PC-3 (cell line): Measurements from ENCODE around the gene SDF2L1. TPM values are rescaled to one million over a fixed set of nuclear protein-coding genes. Genes with fewer than 3 reads are reported as not detected.
A peak's percentile ranks its signal among the peaks of the same experiment; 100 is the strongest.
"Not testable (repeated sequence)": the region's sequence is repeated elsewhere in the genome, so short reads cannot be mapped to it uniquely, and the experiment has no call there.

Source experiments
- ATAC-seq: fragments of 200-7000 bp; cut with Tn5 transposase; 2 replicates; pipeline ENCODE4 v1.9.1; 2020; ENCODE audit warnings: mild to moderate bottlenecking, moderate library complexity
- BruUV-seq: library from RNA; stranded (reverse); fragments of 400-500 nt; replicated peaks from 2 replicates; lab custom pipeline; 2021; lab: Mats Ljungman, UMichigan
- CTCF ChIA-PET: fragments of 300-600 bp; sonication (Branson Sonifier 250); formaldehyde crosslinking; loops from one replicate; lab custom pipeline; 2022; ENCODE audit warnings: antibody characterized with exemption; lab: Charles Lee
- POLR2A ChIA-PET: fragments of 300-600 bp; sonication (Branson Sonifier 250); formaldehyde crosslinking; loops from one replicate; lab custom pipeline; 2022; ENCODE audit warnings: antibody characterized with exemption; ENCODE audit not compliant: unreplicated experiment; lab: Charles Lee
- DNase-seq: peaks from one replicate; pipeline ENCODE4 v3.0.0-alpha.2; 2015
- H2AFZ ChIP-seq: fragments of 300-600 bp; sonication (generic); 2 replicates; pipeline ENCODE4 v1.6.0; 2016; ENCODE audit warnings: antibody characterized with exemption, low read length
- H3F3A ChIP-seq: fragments of 300-600 bp; sonication (generic); one replicate; pipeline ENCODE4 v1.6.0; 2017; ENCODE audit warnings: antibody characterized with exemption, low read length, control low read depth, mild to moderate bottlenecking; ENCODE audit not compliant: unreplicated experiment
- H3K27ac ChIP-seq: fragments of 300-600 bp; sonication (generic); 2 replicates; pipeline ENCODE4 v1.5.1; 2016; ENCODE audit warnings: mild to moderate bottlenecking, low read length
- H3K27me3 ChIP-seq: fragments of 300-600 bp; sonication (generic); 2 replicates; pipeline ENCODE4 v1.6.1; 2016; ENCODE audit warnings: low read length, mixed read lengths
- H3K36me3 ChIP-seq: fragments of 300-600 bp; sonication (generic); 2 replicates; pipeline ENCODE4 v1.6.1; 2016; ENCODE audit warnings: low read depth, mixed run types, low read length, mixed read lengths
- H3K4me1 ChIP-seq: fragments of 300-600 bp; sonication (generic); 2 replicates; pipeline ENCODE4 v1.5.1; 2016; ENCODE audit warnings: low read length; ENCODE audit not compliant: insufficient read depth
- H3K4me2 ChIP-seq: fragments of 300-600 bp; sonication (generic); 2 replicates; pipeline ENCODE4 v1.6.0; 2016; ENCODE audit warnings: low read length
- H3K4me3 ChIP-seq: fragments of 300-600 bp; sonication (generic); 2 replicates; pipeline ENCODE4 v1.5.1; 2016; ENCODE audit warnings: mild to moderate bottlenecking, low read length, mixed read lengths
- H3K79me2 ChIP-seq: fragments of 300-600 bp; sonication (generic); 2 replicates; pipeline ENCODE4 v1.6.1; 2017; ENCODE audit warnings: low read length, mixed read lengths
- H3K9ac ChIP-seq: fragments of 300-600 bp; sonication (generic); 2 replicates; pipeline ENCODE4 v1.6.0; 2016; ENCODE audit warnings: mild to moderate bottlenecking, low read length
- H3K9me2 ChIP-seq: fragments of 300-600 bp; sonication (generic); replicated peaks from 2 replicates; pipeline ENCODE4 v1.6.1; 2016; ENCODE audit warnings: mixed run types, low read length, mixed read lengths
- H3K9me3 ChIP-seq: fragments of 300-600 bp; sonication (generic); 2 replicates; pipeline ENCODE4 v1.6.1; 2016; ENCODE audit warnings: low read length, mixed read lengths
- H4K20me1 ChIP-seq: fragments of 300-600 bp; sonication (generic); 2 replicates; pipeline ENCODE4 v1.6.1; 2016; ENCODE audit warnings: low read length, mixed read lengths
- CTCF ChIP-seq: fragments of 300-600 bp; sonication (generic); conservative IDR thresholded peaks from 2 replicates; pipeline ENCODE4 v1.5.1; 2017; ENCODE audit warnings: antibody characterized with exemption, low read depth, mild to moderate bottlenecking, low read length
- EZH2 ChIP-seq: fragments of 300-600 bp; sonication (generic); IDR thresholded peaks from one replicate; pipeline ENCODE4 v1.6.1; 2017; ENCODE audit warnings: antibody characterized with exemption, mild to moderate bottlenecking, low read length; ENCODE audit not compliant: unreplicated experiment
- EZH2phosphoT487 ChIP-seq: fragments of 300-600 bp; sonication (generic); IDR thresholded peaks from 2 replicates; pipeline ENCODE4 v1.6.1; 2018; ENCODE audit warnings: mild to moderate bottlenecking, antibody characterized with exemption, low read length, borderline replicate concordance
- intact Hi-C: fragments of 100-400 bp; cut with micrococcal nuclease; formaldehyde crosslinking; loops from 2 replicates; pipeline ENCODE4 v1.9.0; 2023
- total RNA-seq: library from RNA; depleted of rRNA; stranded (reverse); fragments of >200 nt; gene quantifications from 2 replicates; pipeline ENCODE4 v1.2.3, GENCODE V29; 2014

SDF2L1 gene
- total RNA-seq, 1 experiment from 2014 or later = 180 TPM

- H4K20me1 ChIP-seq = no peaks in the 10 kb centered on the region
- no peaks in the 10 kb centered on the region for H3K4me1 ChIP-seq
- no peak overlapping the region for H3K9ac ChIP-seq
- H2AFZ ChIP-seq = no peak overlapping the region
- no peak overlapping the region for H3K27ac ChIP-seq
- no peaks in the 10 kb centered on the region for H3K9me3 ChIP-seq
- ATAC-seq (peak; percentile 81), DNase-seq (no peak)
- no peak overlapping the region for H3K4me2 ChIP-seq
- H3K9me2 ChIP-seq = no peaks in the 10 kb centered on the region
- ChIA-PET POLR2A (no interaction called here), CTCF (no interaction called here)
- no peaks in the 10 kb centered on the region for H3K36me3 ChIP-seq
- no TSS peak for BruUV-seq
- H3K4me3 ChIP-seq = no peak overlapping the region
- no peaks in the 10 kb centered on the region for H3K27me3 ChIP-seq
- intact Hi-C loops = no loop called here
- TF ChIP-seq CTCF = no peak
- no peak for TF ChIP-seq EZH2phosphoT487
- no peak for TF ChIP-seq EZH2
- H3F3A ChIP-seq = no peaks in the 10 kb centered on the region
- H3K79me2 ChIP-seq = no peaks in the 10 kb centered on the region
Measured at GRCh38 chr22:21688706-21689381, 46.7 kb downstream of the SDF2L1 start.

GRCh38 chr22:21690401-21690801 is 48.3 kb downstream of the SDF2L1 start:
- TF ChIP-seq CTCF (no peak), EZH2 (no peak), EZH2phosphoT487 (no peak)
- Histone ChIP-seq H3K27ac (no peak overlapping the region), H3K9ac (no peak overlapping the region), H3F3A (no peaks in the 10 kb centered on the region), H3K36me3 (no peaks in the 10 kb centered on the region), H3K9me2 (no peaks in the 10 kb centered on the region), H2AFZ (no peak overlapping the region), H3K79me2 (no peaks in the 10 kb centered on the region), H3K9me3 (no peaks in the 10 kb centered on the region), H3K4me3 (no peak overlapping the region), H3K4me2 (no peak overlapping the region), H4K20me1 (no peaks in the 10 kb centered on the region), H3K4me1 (no peaks in the 10 kb centered on the region), H3K27me3 (no peaks in the 10 kb centered on the region)
- POLR2A ChIA-PET = no interaction called here
- CTCF ChIA-PET = no interaction called here
- intact Hi-C loops = no loop called here
- BruUV-seq = no TSS peak
- ATAC-seq (no peak), DNase-seq (no peak)

GRCh38 chr22:21691816-21692215 is 49.7 kb downstream of the SDF2L1 start:
- CTCF ChIA-PET = no interaction called here

GRCh38 chr22:21692856-21693255 is 50.8 kb downstream of the SDF2L1 start:
- POLR2A ChIA-PET, H3F3A ChIP-seq, H3K4me1 ChIP-seq, H3K27ac ChIP-seq, H2AFZ ChIP-seq, intact Hi-C loops, H3K4me2 ChIP-seq, ATAC-seq, H3K9me2 ChIP-seq, BruUV-seq, H3K27me3 ChIP-seq, H3K9me3 ChIP-seq, CTCF ChIA-PET, H4K20me1 ChIP-seq, DNase-seq, H3K36me3 ChIP-seq, H3K4me3 ChIP-seq, H3K79me2 ChIP-seq, H3K9ac ChIP-seq: not testable (repeated sequence)

More at GRCh38 chr22:21691816-21692215, 49.7 kb downstream of the SDF2L1 start:
- H3K27me3 ChIP-seq = no peaks in the 10 kb centered on the region
- no peaks in the 10 kb centered on the region for H3K4me1 ChIP-seq
- ATAC-seq (no peak), DNase-seq (no peak)
- TF ChIP-seq CTCF = no peak
- no peak for TF ChIP-seq EZH2
- no peak for TF ChIP-seq EZH2phosphoT487
- H3K9me3 ChIP-seq = no peaks in the 10 kb centered on the region
- no peaks in the 10 kb centered on the region for H3F3A ChIP-seq
- H4K20me1 ChIP-seq = no peaks in the 10 kb centered on the region
- H3K79me2 ChIP-seq = no peaks in the 10 kb centered on the region
- POLR2A ChIA-PET = no interaction called here
- H3K27ac ChIP-seq = no peak overlapping the region
- no peak overlapping the region for H3K9ac ChIP-seq
- no peak overlapping the region for H2AFZ ChIP-seq
- no peak overlapping the region for H3K4me2 ChIP-seq
- BruUV-seq = no TSS peak
- no peaks in the 10 kb centered on the region for H3K36me3 ChIP-seq
- intact Hi-C loops = no loop called here
- no peaks in the 10 kb centered on the region for H3K9me2 ChIP-seq
- no peak overlapping the region for H3K4me3 ChIP-seq
